Measurements from ENCODE around the gene L3MBTL3.

GRCh38 chr6:130120731-130121130 is 102.3 kb downstream of the L3MBTL3 start:
- no peak for TF ChIP-seq EP300 (IDR thresholded peaks at IDR 0.05)
- no peak for TF ChIP-seq CTCF (IDR thresholded peaks at IDR 0.05)
